ENCODE results near the gene ZNF865.

Gene ZNF865

GRCh38 chr19:55588738-55589137 is 16.7 kb upstream of the ZNF865 start:
- DNase-seq, result no peak

- no peak for DNase-seq
Observed at GRCh38 chr19:55590109-55590508, 15.3 kb upstream of the ZNF865 start.

GRCh38 chr19:55590617-55591016 is 14.8 kb upstream of the ZNF865 start:
- DNase-seq, result peak in 1 of 5 experiments; percentile 34

- DNase-seq, result no peak
Observed at GRCh38 chr19:55591555-55591954, 13.9 kb upstream of the ZNF865 start.

- no peak for DNase-seq
Observed at GRCh38 chr19:55592391-55593090, 12.9 kb upstream of the ZNF865 start.

DNA sequence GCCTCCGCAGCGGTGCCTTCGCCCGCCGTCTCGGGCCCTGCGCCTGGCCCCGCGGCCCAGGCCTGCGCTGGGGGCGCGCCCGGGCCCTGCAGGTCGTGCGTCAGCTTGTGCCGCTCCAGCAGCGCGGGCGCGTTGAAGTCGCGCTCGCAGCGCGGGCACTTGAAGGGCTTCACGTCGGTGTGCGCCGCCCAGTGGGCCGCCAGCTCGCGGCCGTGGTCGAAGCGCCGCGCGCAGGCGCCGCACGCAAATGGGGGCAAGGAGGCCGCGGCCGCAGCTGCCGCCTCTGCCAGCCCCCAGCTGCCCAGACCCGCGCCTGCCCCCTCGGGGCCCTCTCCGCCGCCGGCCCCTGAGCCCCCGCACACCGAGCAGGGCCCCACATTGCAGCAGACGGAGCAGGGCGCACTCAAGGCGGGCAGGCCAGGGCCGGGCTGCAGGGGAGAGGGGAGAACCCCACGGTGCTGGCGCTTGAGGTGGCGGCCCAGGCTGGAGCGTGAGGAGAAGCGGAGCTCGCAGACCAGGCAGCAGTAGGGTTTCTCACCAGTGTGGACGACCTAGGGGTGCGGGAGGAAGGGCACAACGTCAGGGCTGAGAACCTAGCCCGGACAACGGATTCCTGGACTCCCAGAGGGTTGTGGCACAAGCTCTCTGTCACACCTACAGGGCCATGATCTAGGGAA is 12.2 kb upstream of the ZNF865 start:
- DNase-seq, result no peak

- no peak for DNase-seq
Observed at GRCh38 chr19:55594996-55595545, 10.4 kb upstream of the ZNF865 start.

DNA sequence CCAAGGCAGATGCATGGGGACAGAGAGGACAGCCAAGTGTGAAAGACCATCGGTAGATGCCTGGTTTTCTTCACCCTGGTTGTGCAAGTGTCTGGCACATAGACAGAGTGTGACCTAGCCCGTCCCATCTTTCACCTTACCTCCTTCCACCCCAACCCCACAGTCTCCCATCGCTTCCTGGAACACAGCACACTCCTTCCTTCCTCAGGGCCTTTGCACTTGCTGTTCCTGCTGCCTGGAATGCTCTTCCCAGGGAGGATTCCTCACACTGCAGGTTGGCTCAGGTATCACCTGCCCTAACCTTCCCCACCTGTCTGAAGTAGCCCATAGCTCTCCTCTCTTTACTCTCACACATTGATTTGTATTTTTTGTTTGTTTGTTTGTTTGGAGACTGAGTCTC is 9.1 kb upstream of the ZNF865 start:
- no peak for DNase-seq

DNA sequence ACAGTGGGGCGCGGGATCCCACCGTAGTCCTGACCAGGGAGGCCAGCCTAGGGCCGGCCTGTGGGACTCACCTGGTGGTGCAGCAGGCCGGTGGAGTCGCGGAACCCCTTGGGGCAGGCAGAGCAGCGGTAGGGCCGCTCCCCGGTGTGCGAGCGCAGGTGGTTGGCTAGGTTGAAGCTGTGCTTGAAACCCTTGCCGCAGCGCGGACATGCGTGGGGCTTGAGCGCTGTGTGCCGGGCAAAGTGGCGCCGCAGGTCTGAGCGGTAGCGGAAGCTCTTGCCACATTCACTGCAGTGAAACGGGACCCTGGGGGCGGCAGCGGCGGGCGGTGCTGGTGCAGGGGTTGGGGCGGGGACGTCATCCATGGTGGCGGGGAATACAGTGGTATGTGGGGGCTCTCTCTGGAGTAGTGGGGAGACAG is 7.9 kb upstream of the ZNF865 start:
- DNase-seq, result no peak

- no peak for DNase-seq
Observed at GRCh38 chr19:55598034-55598433, 7.4 kb upstream of the ZNF865 start.

- peak; percentile 83 to 95 (median 90) for DNase-seq
Observed at GRCh38 chr19:55598719-55599467, 6.6 kb upstream of the ZNF865 start.

DNA sequence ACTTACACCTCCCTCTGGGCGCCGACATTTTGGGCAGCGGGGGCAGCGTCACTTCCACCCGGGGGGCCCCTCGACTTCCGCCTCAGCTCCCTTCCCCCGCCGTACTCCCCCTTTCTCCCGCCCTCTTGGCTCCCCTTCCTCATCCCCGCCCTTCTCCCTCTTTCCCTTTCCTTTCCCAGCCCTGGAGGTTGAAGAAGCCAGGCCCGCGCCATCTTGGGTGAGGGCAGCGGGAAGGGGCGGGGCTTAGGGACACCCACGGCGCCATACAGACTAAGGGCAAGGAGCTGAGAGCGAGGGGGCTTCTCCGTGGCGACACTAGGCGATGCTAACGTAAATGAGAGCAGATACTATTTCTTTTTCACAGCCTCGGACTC is 6.0 kb upstream of the ZNF865 start, which contains the start of gene FIZ1:
TSS of gene FIZ1 (minus strand) at position 50 of the 374 bp plus-strand sequence. CDS start 1,652 bp downstream, outside the sequence.
- DNase-seq, result peak; percentile 87 to 99 (median 95)

- peak; percentile 68 to 94 (median 79) for DNase-seq
Observed at GRCh38 chr19:55599842-55600661, 5.4 kb upstream of the ZNF865 start, which contains the start of gene ZNF524. Gene ZNF524 (plus strand): TSS chr19:55600288. CDS start chr19:55602113, 1,825 bp downstream.

DNA sequence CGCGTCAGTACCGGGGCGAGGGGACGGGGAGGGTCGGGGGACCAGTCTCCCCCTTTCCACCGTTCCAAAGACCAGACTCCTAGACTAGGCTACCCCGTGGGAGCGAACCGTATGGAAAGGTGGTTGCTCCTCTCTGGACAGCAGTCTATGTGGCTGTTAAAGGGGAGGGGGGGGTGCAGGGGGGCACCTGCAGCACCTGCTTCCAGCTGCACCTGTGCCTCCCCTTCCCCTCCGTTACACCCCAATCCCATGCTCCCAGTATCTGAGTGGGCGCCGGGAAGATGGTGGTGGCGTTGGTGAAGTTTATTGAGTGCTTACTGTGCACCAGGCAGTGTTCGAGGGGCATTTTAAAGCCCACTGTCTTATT is 4.8 kb upstream of the ZNF865 start:
- no peak for DNase-seq

DNA sequence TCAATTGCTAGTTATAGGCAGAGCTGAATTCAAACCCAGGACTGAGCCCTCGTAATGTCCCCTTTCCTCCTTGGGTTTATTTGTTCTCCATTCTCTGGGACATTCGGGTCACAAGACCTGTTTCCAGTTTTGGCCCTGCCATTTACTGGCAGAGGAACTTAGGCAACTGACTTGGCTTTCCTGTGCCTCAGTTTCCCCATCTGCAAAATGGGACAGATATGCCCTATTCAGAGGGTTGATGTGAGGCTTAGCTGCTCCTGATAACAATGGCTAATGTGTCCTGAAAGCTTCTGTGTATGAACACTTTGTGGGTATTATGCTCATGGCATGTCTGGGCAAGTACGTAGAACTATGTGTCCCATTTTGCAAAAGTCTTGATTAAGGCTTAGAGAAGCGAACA is 4.4 kb upstream of the ZNF865 start:
- no peak for DNase-seq

DNA sequence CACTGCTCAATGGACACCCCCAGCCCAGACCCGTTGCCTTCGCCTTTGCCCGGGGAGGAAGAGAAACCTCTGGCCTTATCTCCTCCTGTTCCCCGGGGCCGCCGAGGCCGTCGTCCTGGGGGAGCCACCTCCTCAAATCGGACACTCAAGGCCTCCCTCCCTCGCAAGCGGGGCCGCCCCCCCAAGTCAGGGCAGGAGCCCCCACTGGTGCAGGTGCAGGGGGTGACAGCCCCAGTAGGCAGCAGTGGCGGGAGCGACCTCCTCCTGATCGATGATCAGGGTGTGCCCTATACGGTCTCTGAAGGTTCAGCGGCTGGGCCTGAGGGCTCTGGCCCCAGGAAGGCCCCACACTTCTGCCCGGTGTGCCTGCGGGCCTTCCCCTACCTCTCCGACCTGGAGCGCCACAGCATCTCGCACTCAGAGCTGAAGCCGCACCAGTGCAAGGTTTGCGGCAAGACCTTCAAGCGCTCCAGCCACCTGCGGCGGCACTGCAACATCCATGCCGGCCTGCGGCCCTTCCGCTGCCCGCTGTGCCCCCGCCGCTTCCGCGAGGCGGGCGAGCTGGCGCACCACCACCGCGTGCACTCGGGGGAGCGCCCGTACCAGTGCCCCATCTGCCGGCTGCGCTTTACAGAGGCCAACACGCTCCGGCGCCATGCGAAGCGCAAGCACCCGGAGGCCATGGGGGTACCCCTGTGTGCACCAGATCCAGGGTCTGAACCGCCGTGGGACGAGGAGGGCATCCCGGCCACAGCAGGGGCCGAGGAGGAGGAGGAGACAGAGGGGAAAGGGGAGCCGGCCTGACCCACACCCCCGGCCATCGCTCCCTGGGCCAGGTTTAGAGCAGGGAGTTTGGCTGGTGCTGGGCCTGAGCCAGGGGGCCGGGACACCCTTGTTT is 3.1 kb upstream of the ZNF865 start:
- no peak for DNase-seq

- no peak for DNase-seq
Observed at GRCh38 chr19:55603115-55603514, 2.3 kb upstream of the ZNF865 start.

- no peak for DNase-seq
Observed at GRCh38 chr19:55603581-55604292, 1.7 kb upstream of the ZNF865 start.

DNA sequence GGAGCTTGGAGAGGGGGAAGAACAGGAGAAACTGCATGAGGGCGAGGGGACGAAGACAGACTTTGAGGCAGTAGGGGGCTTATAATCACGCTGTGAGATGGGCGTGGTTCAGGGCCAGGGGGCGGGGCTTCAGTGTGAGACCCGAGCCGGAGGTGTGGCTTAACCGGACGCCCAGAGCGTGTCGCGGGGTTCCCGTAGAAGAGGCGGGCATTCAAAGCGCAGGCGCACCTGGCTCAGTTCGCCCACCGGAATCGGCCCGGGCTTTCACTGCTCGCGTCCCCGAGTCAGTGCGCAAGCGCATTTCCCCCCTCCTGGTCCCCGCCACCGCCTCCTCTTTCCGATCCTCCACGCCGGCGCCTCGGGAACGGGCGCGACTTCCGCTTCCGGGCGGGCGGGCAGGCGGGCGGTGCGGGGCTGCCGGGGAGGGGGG is 225 bp upstream of the ZNF865 start:
- DNase-seq, result peak; percentile 97 to 99 (median 98)

GRCh38 chr19:55606471-55606787 is 982 bp downstream of the ZNF865 start:
- no peak for DNase-seq

- DNase-seq, result no peak
Observed at GRCh38 chr19:55606817-55607216, 1.4 kb downstream of the ZNF865 start.
